ENCODE results near the gene FAM234B. TPM values are rescaled to one million over a fixed set of nuclear protein-coding genes. Genes with fewer than 3 reads are reported as not detected.

Gene FAM234B
- polyA plus RNA-seq, 4 donors, result 8.3 to 13.9 (median 12.2) TPM

DNA sequence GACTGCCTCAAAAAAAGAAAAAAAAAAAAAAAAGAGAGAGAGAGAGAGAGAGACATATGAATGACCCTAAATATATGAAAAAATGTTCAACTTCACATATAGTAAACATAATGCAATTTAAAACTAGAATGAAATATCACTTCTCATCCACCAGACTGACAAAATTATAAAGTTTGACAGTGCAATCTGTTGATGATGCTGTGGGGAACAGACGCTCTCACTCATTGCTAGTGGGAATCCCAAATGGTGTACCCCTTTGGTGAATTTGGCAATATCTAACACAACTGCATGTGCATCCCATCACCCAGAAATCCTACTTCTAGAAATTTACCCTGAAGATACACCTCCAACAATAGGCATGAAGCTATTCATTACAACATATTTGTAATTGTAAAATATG lies 61.6 kb downstream of the FAM234B start:
- no peak for DNase-seq (ENCODE audit: low read depth in 4 of 4, low spot score in 3 of 4)

DNA sequence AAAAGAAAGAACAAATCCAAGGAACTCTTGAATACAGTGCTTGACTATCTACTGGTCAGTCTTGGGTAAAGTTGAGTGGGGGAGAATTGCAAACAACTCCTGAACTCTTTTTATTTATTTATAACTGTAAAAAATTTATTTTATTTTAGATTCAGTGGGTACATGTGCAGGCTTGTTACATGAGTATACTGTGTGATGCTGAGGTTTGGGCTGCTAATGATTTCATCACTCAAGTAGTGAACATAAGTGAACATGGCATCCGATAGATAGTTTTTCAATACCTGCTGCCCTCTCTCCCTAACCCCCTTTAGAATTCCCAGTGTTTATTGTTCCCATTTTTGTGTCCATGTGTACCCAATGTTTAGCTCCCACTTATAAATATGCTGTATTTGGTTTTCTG lies 62.5 kb downstream of the FAM234B start:
- DNase-seq (ENCODE audit: low read depth in 4 of 4, low spot score in 3 of 4), result no peak

DNA sequence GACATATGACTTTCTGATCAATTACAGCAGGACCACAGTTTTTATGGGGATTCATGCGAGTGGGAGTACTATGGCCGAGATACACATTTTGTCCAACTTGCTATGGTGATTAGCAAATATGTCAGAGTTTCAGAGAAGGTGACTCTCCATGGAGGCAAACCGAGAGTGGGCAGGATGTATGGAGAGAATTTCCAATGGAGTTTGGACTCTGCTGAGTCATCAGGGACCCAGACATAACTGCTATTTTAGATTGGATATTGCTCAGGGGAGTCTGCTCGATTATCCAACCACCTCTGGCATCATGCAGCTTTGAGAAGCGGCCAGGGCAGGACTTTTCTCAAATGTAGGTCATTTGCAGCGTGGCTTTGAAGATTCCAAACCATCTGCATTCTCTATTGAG lies 68.8 kb downstream of the FAM234B start:
- DNase-seq (ENCODE audit: low read depth in 4 of 4, low spot score in 3 of 4), result no peak

DNA sequence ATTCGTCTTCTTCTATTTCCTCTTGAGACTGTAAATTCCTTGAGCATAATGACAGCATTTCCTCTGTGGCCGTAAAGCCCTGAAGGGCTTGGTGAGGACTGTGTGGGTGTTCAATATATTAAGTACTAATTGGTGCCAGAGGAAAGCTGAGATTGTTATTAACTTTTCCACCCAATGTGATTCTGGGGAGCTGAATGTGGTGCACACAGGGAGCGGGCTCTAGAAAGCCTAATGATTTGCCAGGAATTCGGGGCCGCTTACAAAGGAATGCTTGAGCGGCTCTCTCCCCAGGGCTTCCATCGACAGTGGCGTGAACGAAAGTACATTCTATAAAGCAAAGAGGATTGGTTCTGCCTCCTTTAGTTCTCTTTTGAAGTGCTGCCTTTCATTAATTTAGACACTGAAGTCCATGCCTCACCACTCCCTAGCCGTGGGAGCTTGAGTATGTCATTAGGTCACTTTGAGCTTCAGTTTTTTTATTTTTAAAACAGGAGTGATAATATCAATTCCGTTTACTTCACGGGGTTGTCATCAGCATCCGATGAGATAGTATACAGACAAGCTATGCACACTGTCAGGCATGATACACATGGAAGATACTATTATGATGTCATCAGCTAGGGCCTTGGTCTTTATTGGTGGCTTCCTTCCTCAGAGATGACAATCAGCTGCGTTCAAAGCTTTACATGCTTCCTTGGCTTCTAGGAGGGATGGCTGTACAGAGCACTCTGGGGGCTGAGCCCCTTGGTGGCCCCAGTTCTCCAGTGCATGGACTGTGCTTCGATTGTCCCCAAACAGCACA lies 70.3 kb downstream of the FAM234B start:
- no peak for DNase-seq (ENCODE audit: low read depth in 4 of 4, low spot score in 3 of 4)

- no peak for DNase-seq (ENCODE audit: low read depth in 4 of 4, low spot score in 3 of 4)
Measured at GRCh38 chr12:13116259-13116658, 72.1 kb downstream of the FAM234B start.

- DNase-seq (ENCODE audit: low read depth in 4 of 4, low spot score in 3 of 4), result no peak
Measured at GRCh38 chr12:13117029-13117428, 72.8 kb downstream of the FAM234B start.

- DNase-seq (ENCODE audit: low read depth in 4 of 4, low spot score in 3 of 4), result no peak
Measured at GRCh38 chr12:13119826-13120225, 75.6 kb downstream of the FAM234B start.

DNA sequence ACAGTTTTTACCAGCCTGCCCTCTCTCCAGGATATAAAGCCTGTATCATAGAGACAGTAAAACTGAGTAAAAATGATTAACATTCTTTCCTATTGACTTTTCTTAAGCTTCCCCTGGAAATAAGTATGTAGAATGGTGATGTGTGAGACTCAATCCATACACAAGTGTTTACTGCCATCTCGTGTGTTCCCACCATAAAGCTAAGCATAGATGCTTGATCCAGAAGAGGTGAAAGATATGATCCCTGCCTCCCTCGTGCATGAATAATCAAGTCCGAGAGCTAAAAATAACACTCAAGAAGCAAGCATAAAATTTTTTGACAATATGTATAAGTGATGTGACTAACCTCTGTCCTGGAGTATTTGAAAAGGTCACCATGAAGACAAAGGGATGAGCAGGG lies 76.2 kb downstream of the FAM234B start:
- DNase-seq (ENCODE audit: low read depth in 4 of 4, low spot score in 3 of 4), result no peak

- no peak for DNase-seq (ENCODE audit: low read depth in 4 of 4, low spot score in 3 of 4)
Measured at GRCh38 chr12:13121568-13121967, 77.4 kb downstream of the FAM234B start.

DNA sequence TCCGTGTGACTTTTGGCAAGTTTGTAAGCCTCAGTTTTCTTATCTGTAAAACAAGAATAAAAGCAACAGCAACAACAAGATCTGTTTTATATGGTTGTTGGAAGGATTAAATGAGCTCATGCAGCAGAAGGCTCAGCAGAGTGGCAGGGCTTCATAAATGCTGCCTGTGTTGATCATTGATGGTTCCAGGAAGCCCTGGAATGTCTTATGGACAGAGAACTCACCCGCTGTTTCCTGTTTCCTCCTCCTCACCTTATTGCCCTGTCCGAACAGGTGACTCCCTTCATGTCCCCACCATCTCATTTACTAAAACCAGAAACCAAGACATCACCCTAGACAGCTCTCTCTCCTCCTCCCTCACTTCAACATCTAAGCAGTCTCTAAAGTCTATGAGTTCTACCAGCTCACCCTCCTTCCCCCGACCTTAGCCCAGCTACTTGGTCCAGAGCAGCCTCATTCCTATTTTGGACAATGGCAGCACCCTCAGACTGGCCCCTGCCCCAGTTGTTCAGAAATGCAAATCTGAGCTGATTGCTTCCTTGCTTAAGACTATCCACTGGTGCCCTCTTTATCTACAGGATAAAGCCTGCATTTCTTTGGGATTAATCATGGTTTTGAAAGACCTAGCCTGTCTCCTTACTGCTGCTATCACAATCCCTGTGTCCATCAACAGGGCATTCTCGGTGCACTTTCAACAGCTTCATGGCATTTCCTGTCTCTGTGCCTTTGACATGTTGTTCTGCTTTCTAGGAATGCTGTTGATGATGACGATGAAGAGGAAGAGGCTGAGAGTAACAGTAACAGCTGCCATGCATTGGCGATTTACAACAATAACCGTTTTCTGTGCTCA lies 80.7 kb downstream of the FAM234B start:
- no peak for DNase-seq (ENCODE audit: low read depth in 4 of 4, low spot score in 3 of 4)

DNA sequence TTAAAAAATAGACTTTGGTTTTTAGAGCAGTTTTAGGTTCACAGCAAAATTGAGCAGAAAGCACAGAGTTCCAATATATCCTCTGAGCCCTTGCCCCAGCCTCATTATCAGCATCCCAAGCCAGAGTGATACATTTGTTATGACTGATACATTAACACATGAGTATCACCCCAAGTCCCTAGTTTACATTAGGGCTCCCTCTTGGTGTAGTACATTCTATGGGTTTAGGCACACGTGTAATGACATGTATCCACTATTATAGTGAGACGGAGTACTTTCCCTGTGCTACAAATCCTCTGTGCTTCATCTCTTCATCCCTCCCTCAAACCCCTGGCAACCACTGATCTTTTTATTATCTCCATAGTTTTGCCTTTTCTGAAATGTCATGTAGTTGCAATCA lies 81.8 kb downstream of the FAM234B start:
- no peak for DNase-seq (ENCODE audit: low read depth in 4 of 4, low spot score in 3 of 4)

DNA sequence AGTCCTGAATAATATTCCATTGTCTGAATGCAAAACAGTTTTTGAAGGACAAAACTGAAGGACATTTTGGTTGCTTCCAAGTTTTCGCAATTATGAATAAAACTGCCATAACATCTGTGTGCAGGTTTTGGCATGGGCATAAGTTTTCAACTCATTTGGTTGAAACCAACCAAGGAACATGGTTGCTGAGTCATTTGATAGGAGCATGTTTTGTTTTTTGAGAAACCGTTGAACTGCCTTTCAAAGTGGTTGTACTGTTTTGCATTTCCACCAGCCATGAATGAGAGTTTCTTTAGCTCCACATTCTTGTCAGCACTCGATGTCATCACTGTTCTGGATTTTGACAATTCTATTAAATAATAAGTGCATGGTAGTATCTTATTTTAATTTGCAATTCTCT lies 82.3 kb downstream of the FAM234B start:
- no peak for DNase-seq (ENCODE audit: low read depth in 4 of 4, low spot score in 3 of 4)

- DNase-seq (ENCODE audit: low read depth in 4 of 4, low spot score in 3 of 4), result no peak
Measured at GRCh38 chr12:13127444-13127843, 83.3 kb downstream of the FAM234B start.

GRCh38 chr12:13128291-13128965 lies 84.2 kb downstream of the FAM234B start:
- DNase-seq (ENCODE audit: low read depth in 4 of 4, low spot score in 3 of 4), result no peak

- no peak for DNase-seq (ENCODE audit: low read depth in 4 of 4, low spot score in 3 of 4)
Measured at GRCh38 chr12:13130981-13131380, 86.8 kb downstream of the FAM234B start.

Other genes with a start within 250 kb of the FAM234B start
- gene DDX47, start 231.0 kb upstream of the FAM234B start, polyA plus RNA-seq (ENCODE audit: insufficient read length in 4 of 4), result 10 to 100 TPM; 68.5 to 82.5 (median 77.5) TPM
- 10 to 100 TPM in 1 of 4 donors, 1 to 10 TPM in 3; 7.0 to 12.4 (median 7.9) TPM for gene GPRC5A, start 152.8 kb upstream of the FAM234B start, polyA plus RNA-seq (ENCODE audit: insufficient read length in 4 of 4)
- 1 to 10 TPM in 1 of 4 donors, under 1 TPM in 3; 0.33 to 1.1 (median 0.62) TPM for gene GPRC5D, start 92.2 kb upstream of the FAM234B start, polyA plus RNA-seq (ENCODE audit: insufficient read length in 4 of 4)
- gene HEBP1, start 44.1 kb upstream of the FAM234B start, polyA plus RNA-seq (ENCODE audit: insufficient read length in 4 of 4), result 10 to 100 TPM; 71.2 to 74.1 (median 72.9) TPM
- gene GSG1, start 59.3 kb downstream of the FAM234B start, polyA plus RNA-seq (ENCODE audit: insufficient read length in 4 of 4), result under 1 TPM; 0.11 to 0.97 (median 0.47) TPM
- gene EMP1, start 152.3 kb downstream of the FAM234B start, polyA plus RNA-seq (ENCODE audit: insufficient read length in 4 of 4), result 100 to 1,000 TPM in 3 of 4 donors, 10 to 100 TPM in 1; 81.6 to 612 (median 146) TPM

Data from left renal pelvis (tissue), 4 donors.